ENCODE data around the gene WDR45B. TPM values are rescaled to one million over a fixed set of nuclear protein-coding genes. Genes with fewer than 3 reads are reported as not detected.

Gene WDR45B
- total and polyA plus RNA-seq, 7 experiments from 2014 or later, result 30.5 to 91.6 (median 65.6) TPM

- Histone ChIP-seq H3K4me3 (ENCODE audit: low read length) (no peak overlapping the region), H3K4me1 (ENCODE audit: control insufficient read depth in 2 of 2, insufficient read depth in 2 of 2, low read length in 2 of 2) (no peaks in the 10 kb centered on the region), H3K36me3 (ENCODE audit: control insufficient read depth in 2 of 3, insufficient read depth in 3 of 3, low read length in 3 of 3) (no peaks in the 10 kb centered on the region), H3K27ac (ENCODE audit: low read depth, low read length) (no peak overlapping the region), H3K27me3 (ENCODE audit: control insufficient read depth in 2 of 2, insufficient read depth in 2 of 2, low read length in 2 of 2) (no peaks in the 10 kb centered on the region), H3K9me3 (ENCODE audit: control insufficient read depth in 2 of 3, low read length in 3 of 3) (no peaks in the 10 kb centered on the region)
- no peak for ATAC-seq
- H3K36me3 Mint-ChIP-seq, result peaks cover 0 to 18% (median 1%) of the 10 kb centered on the region in 5 donors
- no peaks in the 10 kb centered on the region for H3K27me3 Mint-ChIP-seq
- no peak for DNase-seq
- no peak overlapping the region for H3K4me3 Mint-ChIP-seq
- intact Hi-C loops (cut with micrococcal nuclease), result no loop called here
- ChIA-PET POLR2A (no interaction called here), CTCF (no interaction called here)
- peaks cover 0 to 4% (median 0%) of the 10 kb centered on the region in 11 donors for H3K9me3 Mint-ChIP-seq
- peaks cover 0 to 4% (median 0%) of the 10 kb centered on the region in 7 donors for H3K4me1 Mint-ChIP-seq
- no peak overlapping the region for H3K27ac Mint-ChIP-seq
Observed at GRCh38 chr17:82687375-82687861, 39.2 kb upstream of the WDR45B start.

- no peak overlapping the region for H3K27ac ChIP-seq (ENCODE audit: low read depth, low read length)
- intact Hi-C loops (cut with micrococcal nuclease), result no loop called here
- peaks cover 0 to 3% (median 0%) of the 10 kb centered on the region in 5 donors for H3K27me3 Mint-ChIP-seq
- no peaks in the 10 kb centered on the region for H3K36me3 ChIP-seq (ENCODE audit: control insufficient read depth in 2 of 3, insufficient read depth in 3 of 3, low read length in 3 of 3)
- no peak overlapping the region for H3K4me3 ChIP-seq (ENCODE audit: low read length)
- peaks cover 0 to 4% (median 0%) of the 10 kb centered on the region in 7 donors for H3K4me1 Mint-ChIP-seq
- H3K27me3 ChIP-seq (ENCODE audit: control insufficient read depth in 2 of 2, insufficient read depth in 2 of 2, low read length in 2 of 2), result no peaks in the 10 kb centered on the region
- CTCF ChIA-PET, result no interaction called here
- no peak overlapping the region for H3K4me3 Mint-ChIP-seq
- POLR2A ChIA-PET, result no interaction called here
- H3K4me1 ChIP-seq (ENCODE audit: control insufficient read depth in 2 of 2, insufficient read depth in 2 of 2, low read length in 2 of 2), result no peaks in the 10 kb centered on the region
- no peak for DNase-seq
- peaks cover 0 to 12% (median 7%) of the 10 kb centered on the region in 11 donors for H3K9me3 Mint-ChIP-seq
- no peak for ATAC-seq
- peaks cover 2 to 25% (median 9%) of the 10 kb centered on the region in 5 donors for H3K36me3 Mint-ChIP-seq
- H3K27ac Mint-ChIP-seq, result no peak overlapping the region
- no peaks in the 10 kb centered on the region for H3K9me3 ChIP-seq (ENCODE audit: control insufficient read depth in 2 of 3, low read length in 3 of 3)
Observed at GRCh38 chr17:82686366-82687324, 38.4 kb upstream of the WDR45B start.

GRCh38 chr17:82685291-82685690 lies 37.0 kb upstream of the WDR45B start:
- Mint-ChIP-seq H3K9me3 (peaks cover 0 to 14% (median 8%) of the 10 kb centered on the region in 11 donors), H3K36me3 (peaks cover 2 to 19% (median 10%) of the 10 kb centered on the region in 5 donors), H3K27ac (no peak overlapping the region), H3K4me3 (no peak overlapping the region), H3K27me3 (peaks cover 0 to 3% (median 0%) of the 10 kb centered on the region in 5 donors), H3K4me1 (peaks cover 0 to 4% (median 0%) of the 10 kb centered on the region in 7 donors)
- Histone ChIP-seq H3K4me3 (ENCODE audit: low read length) (no peak overlapping the region), H3K27ac (ENCODE audit: low read depth, low read length) (no peak overlapping the region), H3K4me1 (ENCODE audit: control insufficient read depth in 2 of 2, insufficient read depth in 2 of 2, low read length in 2 of 2) (no peaks in the 10 kb centered on the region), H3K27me3 (ENCODE audit: control insufficient read depth in 2 of 2, insufficient read depth in 2 of 2, low read length in 2 of 2) (no peaks in the 10 kb centered on the region), H3K9me3 (ENCODE audit: control insufficient read depth in 2 of 3, low read length in 3 of 3) (peaks cover 0 to 4% (median 0%) of the 10 kb centered on the region in 3 experiments), H3K36me3 (ENCODE audit: control insufficient read depth in 2 of 3, insufficient read depth in 3 of 3, low read length in 3 of 3) (no peaks in the 10 kb centered on the region)
- ATAC-seq (no peak), DNase-seq (no peak)
- ChIA-PET POLR2A (no interaction called here), CTCF (no interaction called here)
- intact Hi-C loops (cut with micrococcal nuclease), result no loop called here

- POLR2A ChIA-PET, result no interaction called here
- ATAC-seq (no peak), DNase-seq (no peak)
- H3K36me3 ChIP-seq (ENCODE audit: control insufficient read depth in 2 of 3, insufficient read depth in 3 of 3, low read length in 3 of 3), result no peaks in the 10 kb centered on the region
- Mint-ChIP-seq H3K9me3 (peaks cover 0 to 14% (median 8%) of the 10 kb centered on the region in 11 donors), H3K4me3 (no peak overlapping the region), H3K4me1 (peaks cover 0 to 2% (median 0%) of the 10 kb centered on the region in 7 donors), H3K36me3 (peaks cover 2 to 15% (median 10%) of the 10 kb centered on the region in 5 donors), H3K27ac (no peak overlapping the region), H3K27me3 (peaks cover 0 to 3% (median 0%) of the 10 kb centered on the region in 5 donors)
- no peak overlapping the region for H3K4me3 ChIP-seq (ENCODE audit: low read length)
- H3K27ac ChIP-seq (ENCODE audit: low read depth, low read length), result no peak overlapping the region
- intact Hi-C loops (cut with micrococcal nuclease), result no loop called here
- H3K9me3 ChIP-seq (ENCODE audit: control insufficient read depth in 2 of 3, low read length in 3 of 3), result peaks cover 0 to 4% (median 0%) of the 10 kb centered on the region in 3 experiments
- no peaks in the 10 kb centered on the region for H3K27me3 ChIP-seq (ENCODE audit: control insufficient read depth in 2 of 2, insufficient read depth in 2 of 2, low read length in 2 of 2)
- H3K4me1 ChIP-seq (ENCODE audit: control insufficient read depth in 2 of 2, insufficient read depth in 2 of 2, low read length in 2 of 2), result no peaks in the 10 kb centered on the region
- CTCF ChIA-PET, result no interaction called here
Observed at GRCh38 chr17:82684228-82684841, 36.1 kb upstream of the WDR45B start.

- Histone ChIP-seq H3K36me3 (ENCODE audit: control insufficient read depth in 2 of 3, insufficient read depth in 3 of 3, low read length in 3 of 3) (no peaks in the 10 kb centered on the region), H3K27ac (ENCODE audit: low read depth, low read length) (no peak overlapping the region), H3K9me3 (ENCODE audit: control insufficient read depth in 2 of 3, low read length in 3 of 3) (peaks cover 0 to 4% (median 0%) of the 10 kb centered on the region in 3 experiments), H3K27me3 (ENCODE audit: control insufficient read depth in 2 of 2, insufficient read depth in 2 of 2, low read length in 2 of 2) (no peaks in the 10 kb centered on the region), H3K4me3 (ENCODE audit: low read length) (no peak overlapping the region), H3K4me1 (ENCODE audit: control insufficient read depth in 2 of 2, insufficient read depth in 2 of 2, low read length in 2 of 2) (no peaks in the 10 kb centered on the region)
- peaks cover 2 to 15% (median 10%) of the 10 kb centered on the region in 5 donors for H3K36me3 Mint-ChIP-seq
- no peak overlapping the region for H3K4me3 Mint-ChIP-seq
- ChIA-PET CTCF (no interaction called here), POLR2A (interaction anchor here (0.7 kb wide), 1 partner anchor 823 kb away, joined by 6 read pairs; no protein-coding TSS in a partner anchor)
- peaks cover 0 to 14% (median 8%) of the 10 kb centered on the region in 11 donors for H3K9me3 Mint-ChIP-seq
- intact Hi-C loops (cut with micrococcal nuclease), result no loop called here
- no peak for DNase-seq
- H3K27ac Mint-ChIP-seq, result no peak overlapping the region
- ATAC-seq, result no peak
- H3K4me1 Mint-ChIP-seq, result peaks cover 0 to 2% (median 0%) of the 10 kb centered on the region in 7 donors
- H3K27me3 Mint-ChIP-seq, result peaks cover 0 to 3% (median 0%) of the 10 kb centered on the region in 5 donors
Observed at GRCh38 chr17:82683534-82683933, 35.3 kb upstream of the WDR45B start.

- H3K27me3 ChIP-seq (ENCODE audit: control insufficient read depth in 2 of 2, insufficient read depth in 2 of 2, low read length in 2 of 2), result no peaks in the 10 kb centered on the region
- H3K27ac ChIP-seq (ENCODE audit: low read depth, low read length), result no peak overlapping the region
- H3K4me1 Mint-ChIP-seq, result peaks cover 0 to 2% (median 0%) of the 10 kb centered on the region in 7 donors
- H3K4me3 ChIP-seq (ENCODE audit: low read length), result no peak overlapping the region
- no peak overlapping the region for H3K27ac Mint-ChIP-seq
- ChIA-PET CTCF (no interaction called here), POLR2A (interaction anchor here (1.0 kb wide), 1 partner anchor 8 kb away, joined by 3 read pairs; no protein-coding TSS in a partner anchor)
- peaks cover 2 to 15% (median 9%) of the 10 kb centered on the region in 5 donors for H3K36me3 Mint-ChIP-seq
- no peaks in the 10 kb centered on the region for H3K4me1 ChIP-seq (ENCODE audit: control insufficient read depth in 2 of 2, insufficient read depth in 2 of 2, low read length in 2 of 2)
- H3K36me3 ChIP-seq (ENCODE audit: control insufficient read depth in 2 of 3, insufficient read depth in 3 of 3, low read length in 3 of 3), result no peaks in the 10 kb centered on the region
- intact Hi-C loops (cut with micrococcal nuclease), result no loop called here
- peaks cover 0 to 14% (median 8%) of the 10 kb centered on the region in 11 donors for H3K9me3 Mint-ChIP-seq
- no peak for DNase-seq
- H3K4me3 Mint-ChIP-seq, result no peak overlapping the region
- no peak for ATAC-seq
- H3K9me3 ChIP-seq (ENCODE audit: control insufficient read depth in 2 of 3, low read length in 3 of 3), result peaks cover 0 to 4% (median 0%) of the 10 kb centered on the region in 3 experiments
- peaks cover 0 to 3% (median 0%) of the 10 kb centered on the region in 5 donors for H3K27me3 Mint-ChIP-seq
Observed at GRCh38 chr17:82681547-82681946, 33.3 kb upstream of the WDR45B start.
